ENCODE measurements around the gene NELFE. TPM values are rescaled to one million over a fixed set of nuclear protein-coding genes. Genes with fewer than 3 reads are reported as not detected.

NELFE gene
- total and polyA plus RNA-seq, 2 of the 13 experiments (the other 11 are each of a cell fraction or from before 2014, with no cell fraction given): 51.3 to 69.8 TPM

GRCh38 chr6:31952140-31952805 lies 6.5 kb downstream of the NELFE start (continued):
- TF ChIP-seq ZBTB40 (IDR thresholded peaks at IDR 0.05) (no peak), ZBTB40 (CRISPR knock-in tag; IDR thresholded peaks at IDR 0.05) (no peak), SP5 (CRISPR knock-in tag; IDR thresholded peaks at IDR 0.05; ENCODE audit: borderline replicate concordance, low read depth) (no peak), NCOA5 (CRISPR knock-in tag; IDR thresholded peaks at IDR 0.05) (no peak), ZNF597 (CRISPR knock-in tag; IDR thresholded peaks at IDR 0.05) (no peak), MAX (IDR thresholded peaks at IDR 0.05) (no peak), CHD2 (IDR thresholded peaks at IDR 0.05; ENCODE audit: low read depth, low read length) (no peak), ZNF296 (CRISPR knock-in tag; conservative IDR thresholded peaks at IDR 0.05) (no peak), MYNN (CRISPR knock-in tag; IDR thresholded peaks at IDR 0.05; ENCODE audit: low read depth) (no peak), MIXL1 (CRISPR knock-in tag; IDR thresholded peaks at IDR 0.05) (no peak), ZNF780A (CRISPR knock-in tag; IDR thresholded peaks at IDR 0.05) (no peak), BRCA1 (CRISPR knock-in tag; IDR thresholded peaks at IDR 0.05) (no peak), ETV5 (CRISPR knock-in tag; IDR thresholded peaks at IDR 0.05; ENCODE audit: borderline replicate concordance) (0 out of 2 replicates have a peak, but pooled peaks have one; percentile 19), TCF7 (IDR thresholded peaks at IDR 0.05; ENCODE audit: low read depth) (no peak), MXD4 (CRISPR knock-in tag; IDR thresholded peaks at IDR 0.05) (no peak), THRA (CRISPR knock-in tag; IDR thresholded peaks at IDR 0.05; ENCODE audit: borderline replicate concordance) (0 out of 2 replicates have a peak, but pooled peaks have one; percentile 16), WIZ (CRISPR knock-in tag; IDR thresholded peaks at IDR 0.05) (no peak), NR2F1 (CRISPR knock-in tag; IDR thresholded peaks at IDR 0.05) (no peak), ZNF530 (CRISPR knock-in tag; IDR thresholded peaks at IDR 0.05; ENCODE audit: low read depth) (no peak)
